ENCODE measurements around the gene GLP2R.

GRCh38 chr17:9929871-9930270 is 104.1 kb downstream of the GLP2R start:
- TF ChIP-seq CTCF (conservative IDR thresholded peaks at IDR 0.05; ENCODE audit: low read depth, low read length): no peak
- TF ChIP-seq EZH2 (IDR thresholded peaks at IDR 0.05; ENCODE audit: low read length, unreplicated experiment): no peak

All from PC-3 (cell line).